Non-pigmented ciliary epithelial cell (primary cell): ENCODE measurements around the gene TBP.
A peak's percentile ranks its signal among the peaks of the same experiment; 100 is the strongest.
"Not testable (repeated sequence)": the region's sequence is repeated elsewhere in the genome, so short reads cannot be mapped to it uniquely, and the experiment has no call there.

Experiments
- DNase-seq: peaks from one replicate; pipeline ENCODE4 v3.0.0-alpha.2; 2010; ENCODE audit warnings: low read depth

Gene TBP

DNA sequence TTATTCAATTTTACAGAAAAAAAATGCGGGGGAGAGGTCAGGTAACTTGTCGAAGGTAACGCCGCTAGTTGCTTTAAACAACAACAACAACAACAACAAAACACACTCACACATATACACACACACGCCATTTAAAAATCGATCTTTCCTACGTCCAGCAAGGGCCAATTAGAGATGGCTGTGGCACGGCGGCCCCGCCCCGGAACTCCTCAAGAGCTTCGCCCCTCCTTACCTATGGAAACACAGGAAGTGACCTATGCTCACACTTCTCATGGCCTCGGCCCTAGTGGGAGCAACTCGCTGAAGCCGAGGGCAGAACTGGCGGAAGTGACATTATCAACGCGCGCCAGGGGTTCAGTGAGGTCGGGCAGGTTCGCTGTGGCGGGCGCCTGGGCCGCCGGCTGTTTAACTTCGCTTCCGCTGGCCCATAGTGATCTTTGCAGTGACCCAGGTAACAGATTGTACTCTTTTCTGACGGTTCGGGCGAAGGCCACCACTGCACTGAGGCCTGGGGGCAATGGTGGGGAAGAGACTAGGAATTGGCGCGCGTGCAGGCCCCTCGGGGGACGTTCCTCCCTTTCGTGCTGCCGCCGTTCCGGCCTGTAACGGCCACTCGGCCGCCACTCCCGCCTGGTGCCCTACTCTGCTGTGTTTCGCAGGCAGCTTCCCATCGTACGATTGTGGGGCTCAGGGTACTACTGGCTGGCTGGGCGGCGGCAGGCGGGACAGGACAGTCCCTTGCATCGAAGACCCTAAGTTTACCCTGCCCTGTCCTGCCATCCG lies at the start of gene TBP:
Gene TBP, plus strand, starts transcription at position 357 of the 783 bp plus-strand sequence. CDS start 2,661 bp downstream, outside the sequence.
- peak; percentile 94 for DNase-seq

DNA sequence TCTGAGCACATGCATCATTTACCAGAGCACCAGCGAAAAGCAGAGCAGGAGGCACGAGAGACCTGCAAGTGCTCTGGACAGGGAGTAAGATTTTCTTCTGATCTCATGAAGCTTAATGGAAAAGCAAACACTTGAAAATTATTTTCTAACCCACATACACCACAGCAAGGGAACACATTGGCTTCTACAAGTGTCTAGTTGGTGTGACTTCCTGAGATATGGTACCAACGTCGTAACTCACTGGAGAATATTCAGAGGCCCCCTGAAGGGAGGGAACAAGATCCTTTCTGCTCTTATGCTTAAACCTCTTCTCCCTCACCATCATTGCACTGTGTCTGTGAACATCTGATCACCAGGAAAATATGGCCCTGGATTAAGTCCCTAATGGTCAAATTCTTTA lies 49.7 kb upstream of the TBP start:
- no peak for DNase-seq

DNA sequence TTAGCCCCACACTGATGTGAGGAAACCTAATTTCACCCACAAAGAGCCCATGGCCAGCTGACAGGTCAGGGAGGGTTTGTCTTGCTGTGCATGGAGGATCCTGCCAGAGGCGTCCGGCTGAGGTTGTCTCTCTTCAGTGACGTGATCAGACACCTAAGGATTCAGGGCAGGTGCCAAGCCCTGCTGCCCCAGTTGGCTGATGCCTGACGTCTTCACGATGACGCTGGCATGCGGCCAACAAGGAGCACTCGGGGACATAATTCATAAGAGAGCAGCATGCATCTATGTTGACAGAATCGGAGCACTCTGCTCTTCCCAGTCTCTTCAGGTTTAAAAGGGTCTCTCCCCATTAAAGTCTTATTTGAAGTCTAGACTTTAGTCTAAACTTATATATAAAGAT lies 48.9 kb upstream of the TBP start:
- no peak for DNase-seq

DNA sequence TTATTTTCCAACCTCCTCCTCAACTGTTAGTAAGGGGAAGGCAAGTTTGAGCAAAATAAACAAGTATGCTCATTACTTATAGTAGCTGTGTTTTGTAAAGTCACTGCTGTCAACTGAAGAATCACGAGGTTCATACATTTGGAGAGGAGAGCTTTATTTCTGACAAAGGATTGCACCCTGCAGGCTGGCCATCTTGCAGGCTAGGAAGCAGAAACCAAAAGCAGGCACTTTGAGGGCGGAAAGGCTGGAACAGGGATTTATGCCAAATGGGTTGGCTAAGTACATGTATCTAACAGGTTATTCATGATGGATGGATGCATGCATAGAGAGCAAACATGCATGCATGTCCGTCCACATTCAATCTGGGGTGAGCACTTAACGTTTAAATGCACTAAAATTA lies 47.7 kb upstream of the TBP start:
- no peak for DNase-seq

DNA sequence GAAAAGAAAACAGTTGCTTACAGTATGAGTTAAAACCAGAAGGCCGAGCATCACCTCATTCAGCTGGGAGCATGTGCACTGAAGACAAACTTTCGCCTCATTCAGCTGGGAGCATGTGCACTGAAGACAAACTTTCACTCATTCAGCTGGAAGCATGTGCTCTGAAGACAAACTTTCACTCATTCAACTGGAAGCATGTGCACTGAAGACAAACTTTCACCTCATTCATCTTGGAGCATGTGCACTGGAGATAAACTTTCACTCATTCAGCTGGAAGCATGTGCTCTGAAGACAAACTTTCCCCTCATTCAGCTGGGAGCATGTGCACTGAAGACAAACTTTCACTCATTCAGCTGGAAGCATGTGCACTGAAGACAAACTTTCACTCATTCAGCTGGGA lies 46.4 kb upstream of the TBP start:
- DNase-seq = not testable (repeated sequence)

DNA sequence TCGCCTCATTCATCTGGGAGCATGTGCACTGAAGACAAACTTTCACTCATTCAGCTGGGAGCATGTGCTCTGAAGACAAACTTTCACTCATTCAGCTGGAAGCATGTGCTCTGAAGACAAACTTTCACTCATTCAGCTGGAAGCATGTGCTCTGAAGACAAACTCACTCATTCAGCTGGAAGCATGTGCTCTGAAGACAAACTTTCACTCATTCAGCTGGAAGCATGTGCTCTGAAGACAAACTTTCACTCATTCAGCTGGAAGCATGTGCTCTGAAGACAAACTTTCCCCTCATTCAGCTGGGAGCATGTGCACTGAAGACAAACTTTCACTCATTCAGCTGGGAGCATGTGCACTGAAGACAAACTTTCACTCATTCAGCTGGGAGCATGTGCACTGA lies 45.9 kb upstream of the TBP start:
- DNase-seq = not testable (repeated sequence)

DNA sequence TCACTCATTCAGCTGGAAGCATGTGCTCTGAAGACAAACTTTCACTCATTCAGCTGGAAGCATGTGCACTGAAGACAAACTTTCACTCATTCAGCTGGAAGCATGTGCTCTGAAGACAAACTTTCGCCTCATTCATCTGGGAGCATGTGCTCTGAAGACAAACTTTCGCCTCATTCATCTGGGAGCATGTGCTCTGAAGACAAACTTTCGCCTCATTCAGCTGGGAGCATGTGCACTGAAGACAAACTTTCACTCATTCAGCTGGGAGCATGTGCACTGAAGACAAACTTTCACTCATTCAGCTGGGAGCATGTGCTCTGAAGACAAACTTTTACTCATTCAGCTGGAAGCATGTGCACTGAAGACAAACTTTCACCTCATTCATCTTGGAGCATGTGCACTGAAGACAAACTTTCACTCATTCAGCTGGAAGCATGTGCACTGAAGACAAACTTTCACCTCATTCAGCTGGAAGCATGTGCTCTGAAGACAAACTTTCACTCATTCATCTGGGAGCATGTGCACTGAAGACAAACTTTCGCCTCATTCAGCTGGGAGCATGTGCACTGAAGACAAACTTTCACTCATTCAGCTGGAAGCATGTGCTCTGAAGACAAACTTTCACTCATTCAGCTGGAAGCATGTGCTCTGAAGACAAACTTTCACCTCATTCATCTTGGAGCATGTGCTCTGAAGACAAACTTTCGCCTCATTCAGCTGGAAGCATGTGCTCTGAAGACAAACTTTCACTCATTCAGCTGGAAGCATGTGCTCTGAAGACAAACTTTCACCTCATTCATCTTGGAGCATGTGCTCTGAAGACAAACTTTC lies 45.1 kb upstream of the TBP start:
- DNase-seq = not testable (repeated sequence)

DNA sequence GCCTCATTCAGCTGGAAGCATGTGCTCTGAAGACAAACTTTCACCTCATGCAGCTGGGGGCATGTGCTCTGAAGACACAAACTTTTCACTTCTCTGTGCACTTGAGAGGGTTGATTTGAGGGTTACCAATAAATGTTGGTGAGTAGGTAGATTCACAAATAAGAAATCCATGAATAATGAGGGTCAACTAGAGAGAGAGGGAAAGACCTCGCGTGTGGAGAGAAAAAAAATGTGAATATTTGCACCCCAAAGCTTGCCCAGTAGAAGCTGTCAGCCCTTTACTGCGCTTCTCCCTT lies 44.5 kb upstream of the TBP start:
- DNase-seq = no peak

DNA sequence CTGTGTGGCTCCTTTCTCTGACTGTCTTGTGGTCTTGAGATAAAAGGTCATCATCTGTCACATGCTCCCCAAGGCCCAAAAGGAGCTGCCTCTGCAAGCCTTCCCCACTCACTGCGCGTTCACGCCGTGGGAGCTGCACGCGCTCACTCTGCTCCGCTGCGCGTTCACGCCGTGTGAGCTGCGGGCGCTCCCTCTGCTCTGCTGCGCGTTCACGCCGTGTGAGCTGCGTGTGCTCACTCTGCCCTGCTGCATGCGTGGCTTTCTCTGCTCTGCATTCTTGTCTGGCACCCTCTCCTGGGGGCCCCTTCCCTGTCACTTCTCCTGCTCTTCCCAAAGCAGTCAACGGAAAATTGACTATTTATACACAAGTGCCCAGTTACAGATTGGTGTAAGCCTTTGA lies 43.5 kb upstream of the TBP start:
- DNase-seq = no peak

DNA sequence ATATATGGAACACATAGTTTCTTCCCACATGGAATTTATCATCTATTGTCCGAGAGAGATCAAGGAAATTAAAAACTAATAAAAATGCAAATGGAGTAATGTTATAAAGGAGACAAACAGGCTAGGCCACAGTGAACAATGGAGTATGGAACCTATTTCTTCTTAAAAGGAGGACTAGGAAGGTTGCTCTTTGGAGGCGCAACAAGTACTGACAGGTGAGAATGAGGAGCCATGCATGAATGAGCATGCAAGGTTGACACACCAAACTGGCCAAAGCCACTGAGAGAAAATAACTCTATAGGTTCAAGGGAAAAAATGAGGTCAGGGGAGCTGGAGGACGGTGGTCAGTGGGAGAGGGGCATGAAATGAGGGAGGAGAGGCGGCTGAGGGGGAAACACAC lies 41.9 kb upstream of the TBP start:
- no peak for DNase-seq

DNA sequence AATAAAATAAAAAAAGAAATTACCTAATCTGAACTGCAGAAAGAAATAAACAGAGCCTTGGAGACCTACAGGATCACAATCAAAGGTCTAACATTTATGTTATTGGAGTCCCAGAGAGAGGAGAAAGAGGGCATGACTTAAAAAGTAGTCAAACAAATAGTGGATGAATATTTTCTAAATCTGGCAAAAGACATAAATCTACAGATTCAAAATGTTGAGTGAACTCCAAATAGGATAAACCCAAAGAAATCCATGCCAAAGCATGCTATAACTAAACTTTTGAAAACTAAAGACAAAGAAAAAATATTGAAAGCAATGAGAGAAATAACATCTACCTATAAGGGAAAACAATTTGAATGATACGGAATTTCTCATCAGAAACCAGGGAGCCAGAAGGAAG lies 39.3 kb upstream of the TBP start:
- DNase-seq = no peak

DNA sequence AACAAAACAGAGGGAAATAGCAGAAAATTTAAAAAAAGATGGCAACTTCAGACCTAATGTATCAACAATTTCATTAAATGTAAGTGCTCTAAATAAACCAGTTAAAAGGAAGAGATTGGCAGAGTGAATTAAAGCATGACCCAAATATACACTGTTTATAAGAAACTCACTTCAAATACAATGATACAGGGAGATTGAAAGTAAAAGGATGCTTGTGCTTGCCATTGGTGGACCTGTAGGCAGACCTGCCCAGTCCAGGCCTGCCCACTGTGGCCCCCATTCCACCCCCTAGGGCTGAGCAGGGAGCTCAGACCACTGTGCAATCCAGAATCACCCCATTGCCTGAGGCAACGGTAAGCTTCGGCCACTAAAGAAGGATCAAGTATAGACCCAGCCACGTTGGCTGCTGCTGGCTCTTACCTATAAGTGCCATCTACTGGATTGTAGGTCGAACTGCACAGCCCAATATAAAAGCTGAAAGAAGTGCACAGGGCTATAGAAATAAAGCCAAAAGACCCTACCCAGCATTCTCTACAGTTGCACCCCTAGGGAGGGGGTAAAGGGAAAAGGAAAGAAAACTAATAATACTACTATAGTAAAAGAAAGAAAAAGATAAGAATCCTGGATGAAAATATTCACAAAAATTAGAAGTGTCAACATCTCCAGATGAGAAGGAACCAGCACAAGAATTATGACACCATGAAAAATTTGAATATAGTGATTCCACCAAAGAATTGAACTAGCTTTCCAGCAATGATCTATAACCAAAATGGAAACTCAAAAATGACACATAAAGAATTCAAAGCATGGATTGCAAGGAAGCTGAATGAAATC lies 37.2 kb upstream of the TBP start:
- DNase-seq = peak; percentile 42

DNA sequence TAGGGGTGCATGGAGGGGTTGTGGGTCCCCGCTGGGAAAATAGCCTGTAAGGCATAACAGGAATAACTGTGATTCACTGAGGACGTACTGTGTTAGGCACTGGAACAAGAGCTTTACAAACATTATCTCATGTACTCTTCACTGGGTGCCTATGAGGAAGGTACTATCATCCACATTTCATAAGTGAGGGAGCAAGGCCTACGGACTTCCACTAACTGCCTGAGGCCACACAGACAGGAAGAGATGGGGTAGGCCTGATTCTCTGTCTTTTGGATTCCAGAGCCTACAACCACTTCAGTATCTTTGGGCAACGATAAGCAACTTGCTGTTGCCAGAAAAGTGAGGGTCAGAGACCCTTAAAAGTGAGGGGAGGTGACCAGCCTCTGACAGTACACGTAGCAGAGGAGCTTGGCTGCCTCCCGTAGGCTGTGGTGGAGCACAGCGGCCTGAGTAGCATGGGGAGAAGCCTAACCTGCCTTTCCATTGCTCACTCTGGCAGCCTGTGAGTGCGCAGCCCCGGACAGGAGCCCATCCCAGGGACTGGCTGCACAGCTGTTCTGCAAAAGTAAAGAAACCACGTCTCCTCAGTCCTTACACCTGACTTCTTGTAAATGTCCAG lies 31.5 kb upstream of the TBP start:
- no peak for DNase-seq

DNA sequence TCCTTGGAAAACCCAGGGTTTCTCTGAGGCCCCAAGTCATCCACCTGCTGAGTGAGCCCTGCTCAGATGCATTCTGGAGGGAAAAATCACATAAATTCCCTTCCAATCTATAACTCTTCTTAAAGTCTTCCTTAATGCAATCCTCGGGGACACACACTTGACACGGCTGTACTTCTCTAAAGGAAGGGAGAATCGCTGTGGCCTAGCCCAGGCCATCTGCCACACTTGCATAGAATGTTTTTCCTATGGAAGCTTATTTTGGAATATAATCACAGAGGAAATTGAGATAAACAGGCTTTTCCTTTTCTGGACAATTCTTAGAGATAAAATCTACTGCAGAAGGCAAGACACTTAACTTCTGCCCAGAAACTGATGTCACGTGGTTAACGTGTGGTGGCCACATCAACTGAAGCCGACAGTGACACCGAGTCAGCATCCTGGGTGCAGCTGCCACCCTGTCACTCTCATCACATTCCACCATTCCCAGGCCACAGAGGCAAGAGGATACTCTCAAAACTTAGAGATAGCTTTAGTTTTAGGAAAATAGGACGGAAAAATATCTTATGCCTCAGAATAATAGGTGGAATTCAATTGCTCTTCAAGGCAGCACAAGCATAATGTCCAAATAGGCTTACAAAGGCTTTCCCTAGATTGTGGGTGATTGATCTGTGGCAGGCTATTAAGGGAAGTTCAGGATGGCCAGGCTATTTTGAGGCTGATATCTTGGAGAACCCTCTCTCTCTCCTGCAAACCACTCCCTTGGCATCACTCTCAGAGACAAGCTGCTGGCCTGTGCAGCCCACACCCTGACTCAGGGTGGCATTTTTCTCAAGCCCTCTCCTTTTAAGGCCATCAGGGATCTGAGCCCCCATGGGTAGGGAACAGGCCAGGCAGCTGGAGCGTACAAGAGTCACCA lies 30.7 kb upstream of the TBP start:
- DNase-seq = no peak

DNA sequence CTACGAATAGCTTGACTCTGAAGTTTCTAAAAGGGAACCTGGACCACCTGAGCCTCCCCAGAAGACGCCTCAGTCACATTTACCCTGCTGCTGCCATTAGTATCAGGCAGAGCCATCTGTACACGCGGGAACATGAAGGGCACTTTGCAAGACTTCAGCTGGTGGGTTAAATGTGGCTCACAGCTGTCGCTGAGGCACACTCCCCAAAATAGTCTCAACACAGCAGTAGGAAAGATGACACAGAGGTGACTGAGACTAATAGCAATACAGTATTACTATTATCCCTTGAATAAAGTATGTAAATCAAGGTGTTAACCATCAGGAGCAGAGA lies 30.0 kb upstream of the TBP start:
- no peak for DNase-seq

DNA sequence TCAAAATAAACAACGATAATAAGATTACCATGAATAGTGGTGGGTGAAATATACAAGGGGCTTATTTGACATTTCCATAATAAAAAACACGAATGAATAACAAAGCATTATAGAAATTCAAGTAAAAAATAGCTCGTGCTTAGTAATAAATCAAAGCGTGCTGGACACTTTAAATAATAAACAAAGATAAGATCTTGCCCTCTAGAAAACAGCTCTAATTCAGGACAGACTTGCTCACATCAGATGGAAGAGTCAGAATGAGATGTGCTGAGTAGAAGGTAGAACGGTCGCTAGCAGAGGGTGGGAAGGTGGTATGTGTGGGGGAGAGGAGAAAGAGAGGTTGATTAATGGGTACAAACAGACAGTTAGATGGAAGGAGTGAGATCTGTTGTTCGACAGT lies 28.4 kb upstream of the TBP start:
- DNase-seq = no peak

DNA sequence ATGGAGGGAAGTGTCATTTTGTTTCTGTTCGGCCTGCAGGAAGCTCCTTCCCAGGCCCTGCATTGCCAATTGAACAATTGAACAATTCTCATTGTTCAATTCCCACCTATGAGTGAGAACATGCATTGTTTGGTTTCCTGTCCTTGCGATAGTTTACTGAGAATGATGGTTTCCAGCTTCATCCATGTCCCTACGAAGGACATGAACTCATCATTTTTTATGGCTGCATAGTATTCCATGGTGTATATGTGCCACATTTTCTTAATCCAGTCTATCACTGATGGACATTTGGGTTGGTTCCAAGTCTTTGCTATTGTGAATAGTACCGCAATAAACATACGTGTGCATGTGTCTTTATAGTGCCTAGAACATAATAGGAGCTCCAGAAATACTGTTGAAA lies 26.2 kb upstream of the TBP start:
- DNase-seq = not testable (repeated sequence)

DNA sequence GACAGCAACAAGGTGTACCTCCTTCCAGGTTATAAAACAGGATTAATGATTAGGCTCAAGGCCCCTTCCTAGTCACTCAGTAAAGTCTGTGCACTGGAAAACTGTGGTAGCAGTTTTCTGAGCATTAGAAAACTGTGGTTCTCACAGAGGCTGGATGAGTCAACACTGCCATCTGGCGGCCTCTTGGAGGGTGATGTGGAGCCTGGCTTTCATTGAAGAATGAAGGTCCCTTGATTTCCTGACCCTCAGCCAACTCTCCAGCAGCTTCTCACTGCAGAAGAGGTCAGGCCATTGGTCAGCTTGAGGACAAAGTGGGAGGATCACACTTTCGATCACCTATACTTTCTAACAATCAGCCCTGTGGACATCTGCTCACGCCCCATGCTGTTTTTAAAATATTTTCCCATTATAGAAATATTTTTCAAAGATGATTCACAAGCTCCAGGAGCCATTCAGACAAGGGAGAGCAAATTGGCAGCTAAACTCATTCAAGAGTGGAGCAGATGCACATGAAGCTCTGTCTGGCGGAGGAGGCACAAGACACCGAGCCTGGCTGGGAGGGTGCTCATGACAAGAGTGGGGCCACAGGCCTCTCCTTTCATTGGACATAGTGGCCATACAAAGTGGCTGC lies 24.2 kb upstream of the TBP start:
- DNase-seq = no peak

DNA sequence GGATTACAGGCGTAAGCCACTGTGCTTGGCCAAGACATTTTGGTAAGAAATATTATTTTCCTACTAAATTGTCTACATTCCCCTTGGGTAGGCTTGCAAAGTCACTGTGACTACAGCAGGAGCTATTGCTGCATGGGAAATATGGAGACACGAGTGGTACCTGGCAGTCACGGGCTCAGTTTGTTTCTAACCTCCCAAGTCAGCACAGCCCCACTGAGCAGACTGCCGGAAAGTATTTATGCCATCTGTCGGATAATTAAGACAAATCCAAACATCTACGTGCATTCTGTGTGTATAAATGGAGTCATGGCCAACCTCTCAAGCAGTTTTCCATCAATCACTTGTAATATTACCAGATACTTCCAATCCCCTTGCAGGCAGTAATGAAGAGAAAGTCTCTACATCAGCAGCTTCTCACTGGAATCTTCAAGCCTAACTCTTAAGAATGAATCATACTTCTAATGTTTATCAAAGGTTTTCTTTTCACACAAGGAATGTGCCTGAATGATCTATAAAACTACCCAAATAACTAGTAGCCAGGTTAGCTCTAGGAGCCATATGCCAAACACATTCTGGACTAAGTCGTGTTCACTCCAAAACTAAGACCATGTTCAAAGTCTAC lies 21.2 kb upstream of the TBP start:
- no peak for DNase-seq

DNA sequence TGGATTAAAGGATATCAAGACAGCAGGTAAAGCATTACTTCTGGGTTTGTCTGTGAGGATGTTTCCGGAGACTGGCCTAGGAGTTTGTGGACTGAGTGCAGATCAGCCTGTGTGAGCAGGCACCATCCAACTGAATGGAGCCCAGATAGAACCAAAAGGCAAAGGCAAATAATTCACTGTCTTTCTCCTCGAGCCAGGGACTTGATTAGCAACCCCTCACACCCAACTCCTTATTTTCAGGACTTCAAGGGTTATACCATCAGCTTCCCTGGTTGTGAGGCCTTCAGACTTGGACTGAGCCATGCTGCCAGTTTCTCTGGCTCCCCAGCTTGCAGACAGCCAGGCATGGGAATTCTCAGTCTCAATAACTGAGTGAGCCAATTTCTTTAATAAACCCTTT lies 20.4 kb upstream of the TBP start:
- no peak for DNase-seq
